K562 (cell line): Measurements from ENCODE around the gene MBP. TPM values are rescaled to one million over a fixed set of nuclear protein-coding genes. Genes with fewer than 3 reads are reported as not detected.

Source experiments
- ATAC-seq: fragments of 200-7000 bp; cut with Tn5 transposase; 3 replicates; pipeline ENCODE4 v1.9.1; 2020; ENCODE audit warnings: moderate library complexity
- BruUV-seq: library from RNA; stranded (reverse); fragments of 400-500 nt; replicated peaks from 2 replicates; lab custom pipeline; 2021; lab: Mats Ljungman, UMichigan
- CTCF ChIA-PET: fragments of 300-600 bp; formaldehyde crosslinking; extraction: SDS; loops from one replicate; lab custom pipeline; 2021; ENCODE audit warnings: low intra/inter-chr PET ratio; lab: Yijun Ruan, JAX
- POLR2A ChIA-PET: fragments of 300-600, 350-650 bp; sonication (Branson Sonifier 250); formaldehyde crosslinking; extraction: SDS; loops from one replicate; lab custom pipeline; 2021; ENCODE audit warnings: antibody characterized with exemption, inconsistent platforms; lab: Yijun Ruan, JAX
- DNase-seq, 4 experiments: peaks; one replicate each; pipeline versions ENCODE4 v3.0.0 to v3.0.0-alpha.2; 2011 to 2018; ENCODE audit warnings: low spot score in 3 of 4, mixed read lengths in 3 of 4; ENCODE audit errors: extremely low read depth in 1 of 4
- FAIRE-seq: peaks from 2 replicates; lab custom pipeline; 2011; peaks lifted over from hg19 to GRCh38; lab: Jason Lieb, UNC
- H2AFZ ChIP-seq: 2 replicates; pipeline ENCODE4 v1.6.0; 2011; ENCODE audit warnings: low read depth, low read length, control low read depth, inconsistent platforms
- H3K27ac ChIP-seq: fragments of 200-600 bp; 3 replicates; pipeline ENCODE4 v1.8.0; 2011; ENCODE audit warnings: low read depth, mild to moderate bottlenecking, control low read depth, inconsistent platforms, low read length, moderate library complexity, mixed read lengths; ENCODE audit errors: extremely low read depth
- H3K27me3 ChIP-seq, 2 experiments: fragments of 300-600 bp in 1 of 2; 2 replicates in 1 of 2; 3 replicates in 1 of 2; pipeline versions ENCODE4 v1.6.0 to v1.8.0; 2011; ENCODE audit warnings: inconsistent platforms in 2 of 2, low read length in 2 of 2, mild to moderate bottlenecking in 1 of 2, mixed read lengths in 1 of 2, moderate library complexity in 1 of 2; ENCODE audit not compliant: control insufficient read depth in 2 of 2, insufficient read depth in 2 of 2
- H3K36me3 ChIP-seq: fragments of 300-600 bp; 3 replicates; pipeline ENCODE4 v1.8.0; 2011; ENCODE audit warnings: mild to moderate bottlenecking, low read length, inconsistent platforms; ENCODE audit not compliant: control insufficient read depth, insufficient read depth
- H3K4me1 ChIP-seq, 2 experiments: fragments of 200-600 bp in 1 of 2; replicated peaks in 1 of 2; 2 replicates in 1 of 2; 3 replicates in 1 of 2; pipeline versions ENCODE4 v1.5.1 to v1.8.0; 2011; ENCODE audit warnings: inconsistent platforms in 2 of 2, low read length in 2 of 2, mild to moderate bottlenecking in 1 of 2, mixed read lengths in 1 of 2, moderate library complexity in 1 of 2; ENCODE audit not compliant: control insufficient read depth in 2 of 2, insufficient read depth in 2 of 2
- H3K4me2 ChIP-seq: 2 replicates; pipeline ENCODE4 v1.6.1; 2011; ENCODE audit warnings: low read length, control low read depth, inconsistent platforms, mixed read lengths; ENCODE audit not compliant: insufficient read depth
- H3K4me3 ChIP-seq: fragments of 200-600 bp; sonication (generic), shearing (Covaris generic); 2 replicates; pipeline ENCODE4 v1.5.1; 2016; ENCODE audit warnings: control low read depth, inconsistent platforms
- H3K79me2 ChIP-seq: fragments of 200-600 bp; 3 replicates; pipeline ENCODE4 v1.8.0; 2011; ENCODE audit warnings: low read length, inconsistent platforms; ENCODE audit not compliant: control insufficient read depth, insufficient read depth
- H3K9ac ChIP-seq, 2 experiments: 2 replicates each; pipeline versions ENCODE4 v1.6.0 to v1.6.1; 2011; ENCODE audit warnings: low read depth in 2 of 2, low read length in 2 of 2, control low read depth in 1 of 2, inconsistent platforms in 1 of 2, mild to moderate bottlenecking in 1 of 2, mixed read lengths in 1 of 2; ENCODE audit not compliant: insufficient read depth in 1 of 2
- H3K9me1 ChIP-seq: one replicate; pipeline ENCODE4 v1.6.0; 2011; ENCODE audit warnings: inconsistent platforms, mild to moderate bottlenecking, low read length, moderate library complexity; ENCODE audit not compliant: control insufficient read depth, insufficient read depth
- H3K9me3 ChIP-seq: replicated peaks from 2 replicates; pipeline ENCODE4 v1.5.1; 2011; ENCODE audit warnings: low read depth, low read length, inconsistent platforms; ENCODE audit not compliant: control insufficient read depth, insufficient read depth
- H4K20me1 ChIP-seq: replicated peaks from 2 replicates; pipeline ENCODE4 v1.6.1; 2011; ENCODE audit warnings: low read length, inconsistent platforms, mixed read lengths; ENCODE audit not compliant: control insufficient read depth, insufficient read depth
- ELF1 ChIP-seq: fragments of 200-800 bp; sonication (Bioruptor generic); IDR thresholded peaks from 2 replicates; pipeline ENCODE4 v1.6.1; 2016; ENCODE audit warnings: missing genetic modification characterization, missing compliant biosample characterization
- LCOR ChIP-seq: sonication (generic); formaldehyde crosslinking; IDR thresholded peaks from 2 replicates; pipeline ENCODE4 v1.8.0; 2022; ENCODE audit warnings: mild to moderate bottlenecking, missing genetic modification reagents
- SMAD4 ChIP-seq: fragments of 250-450 bp; sonication (Bioruptor Pico); conservative IDR thresholded peaks from 2 replicates; pipeline ENCODE4 v1.8.0; 2021; ENCODE audit warnings: inconsistent platforms, mild to moderate bottlenecking, moderate library complexity
- SMARCA4 ChIP-seq: fragments of 450-650 bp; IDR thresholded peaks from 2 replicates; pipeline ENCODE4 v1.6.1; 2016
- ZFP36 ChIP-seq: fragments of 150-350 bp; IDR thresholded peaks from 2 replicates; pipeline ENCODE4 v1.6.1; 2018; ENCODE audit warnings: low read length, low read depth; ENCODE audit not compliant: partially characterized antibody
- ZKSCAN1 ChIP-seq: fragments of 150-350 bp; IDR thresholded peaks from 2 replicates; pipeline ENCODE4 v1.6.1; 2016; ENCODE audit warnings: low read depth, low read length
- WGBS: fragments of 100-300 bp; shearing (Covaris generic); methylation state at CpG from one replicate; pipeline ENCODE4 v1.1.6; 2016; ENCODE audit warnings: low coverage, mixed read lengths; ENCODE audit not compliant: insufficient coverage; ENCODE audit errors: missing lambda C conversion rate; 5-methylcytosine and 5-hydroxymethylcytosine counted together
- in situ Hi-C: fragments of 300-500 bp; cut with MboI; formaldehyde crosslinking; loops from 4 replicates; pipeline ENCODE4 v1.15.0; 2018; ENCODE audit warnings: inconsistent platforms, mixed read lengths
- intact Hi-C: fragments of 100-400 bp; cut with micrococcal nuclease; formaldehyde crosslinking; loops from 2 replicates; pipeline ENCODE4 v1.14.2; 2022
- polyA plus RNA-seq, 8 experiments: library from polyadenylated mRNA; depleted of rRNA in 4 of 8; stranded (reverse) in 5 of 8; unstranded in 3 of 8; fragments of >200 nt; fragmentation: Nextera tagmentation in 2 of 8; fragmentation: Illumina TruSeq in 1 of 8; extraction: Ambion mirVana in 2 of 8; extraction: Trizol in 1 of 8; gene quantifications; 2 replicates each; pipeline versions ENCODE4 v1.2.1 to v1.2.3, GENCODE V29; 2011 to 2014; ENCODE audit warnings: inconsistent platforms in 1 of 8, missing spikeins in 1 of 8
- total RNA-seq, 7 experiments: library from RNA; depleted of rRNA in 6 of 7; stranded (reverse); fragments of >200 nt in 6 of 7; fragmentation: Illumina TruSeq in 2 of 7; extraction: Trizol in 2 of 7; gene quantifications; 2 replicates each; pipeline versions ENCODE4 v1.2.1 to v1.2.3, GENCODE V29; 2011 to 2021; ENCODE audit warnings: low replicate concordance in 1 of 7
- TF ChIP-seq, protein P1 (sequence below): fragments of 450-650 bp; IDR thresholded peaks from 2 replicates; pipeline ENCODE4 v1.6.1; 2016; ENCODE audit warnings: low read depth, mild to moderate bottlenecking, moderate library complexity
- TF ChIP-seq, protein P2 (sequence below), 2 experiments: fragments of 250-450 bp in 1 of 2; fragments of 450-650 bp in 1 of 2; sonication (Bioruptor Pico) in 1 of 2; IDR thresholded peaks; 2 replicates each; pipeline versions ENCODE4 v1.6.1 to v1.8.0; 2016 to 2021; ENCODE audit warnings: mild to moderate bottlenecking in 2 of 2, moderate library complexity in 2 of 2, missing compliant biosample characterization in 1 of 2, missing genetic modification characterization in 1 of 2

Gene MBP
- total and polyA plus RNA-seq, 9 of the 15 experiments (the other 6 are each of a cell fraction or from before 2014, with no cell fraction given) = 0.09 TPM; not detected in 8

DNA sequence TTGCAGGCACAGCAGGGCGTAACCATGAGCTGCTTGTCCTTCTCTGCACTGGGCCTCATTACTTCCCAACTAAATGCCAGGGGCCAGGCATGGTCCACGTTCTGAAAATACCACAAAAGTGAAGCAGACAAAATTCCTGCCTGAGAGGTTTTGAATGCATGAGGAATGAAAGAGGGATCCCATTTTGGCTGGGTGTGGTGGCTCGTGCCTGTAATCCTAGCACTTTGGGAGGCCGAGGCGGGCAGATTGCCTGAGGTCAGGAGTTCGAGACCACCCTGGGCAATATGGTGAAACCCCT is 139.5 kb downstream of the MBP start:
- BruUV-seq = no TSS peak
- no peak for TF ChIP-seq ZKSCAN1
- TF ChIP-seq SMARCA4 = no peak
- TF ChIP-seq, protein P1, sequence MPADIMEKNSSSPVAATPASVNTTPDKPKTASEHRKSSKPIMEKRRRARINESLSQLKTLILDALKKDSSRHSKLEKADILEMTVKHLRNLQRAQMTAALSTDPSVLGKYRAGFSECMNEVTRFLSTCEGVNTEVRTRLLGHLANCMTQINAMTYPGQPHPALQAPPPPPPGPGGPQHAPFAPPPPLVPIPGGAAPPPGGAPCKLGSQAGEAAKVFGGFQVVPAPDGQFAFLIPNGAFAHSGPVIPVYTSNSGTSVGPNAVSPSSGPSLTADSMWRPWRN = no peak
- no peak for TF ChIP-seq ZFP36
- no peak for TF ChIP-seq SMAD4 (CRISPR knock-in tag)
- no peak for TF ChIP-seq LCOR
- no peak for TF ChIP-seq ELF1 (tag)
- TF ChIP-seq, protein P2, sequence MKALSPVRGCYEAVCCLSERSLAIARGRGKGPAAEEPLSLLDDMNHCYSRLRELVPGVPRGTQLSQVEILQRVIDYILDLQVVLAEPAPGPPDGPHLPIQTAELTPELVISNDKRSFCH (CRISPR knock-in tag; IDR thresholded peaks at IDR 0.05) = no peak
- TF ChIP-seq, protein P2 (tag; IDR thresholded peaks at IDR 0.05) = no peak
- peaks cover 30 to 68% of the 10 kb centered on the region in 2 experiments for H3K27me3 ChIP-seq
- ChIA-PET CTCF (no interaction called here), POLR2A (no interaction called here)
- FAIRE-seq = no peak
- no peak overlapping the region for H3K4me3 ChIP-seq
- H3K36me3 ChIP-seq = no peaks in the 10 kb centered on the region
- H2AFZ ChIP-seq = no peak overlapping the region
- no peaks in the 10 kb centered on the region for H3K79me2 ChIP-seq
- H3K4me2 ChIP-seq = no peak overlapping the region
- H4K20me1 ChIP-seq = no peaks in the 10 kb centered on the region; the same call in 1 of the 2 replicates
- H3K9ac ChIP-seq = no peak overlapping the region
- intact Hi-C loops (no loop called here), in situ Hi-C loops (no loop called here)
- no peak for ATAC-seq
- H3K4me1 ChIP-seq = no peaks in the 10 kb centered on the region
- 2% methylated on average over 6 of the region's 6 CpGs for WGBS
- H3K9me1 ChIP-seq = no peaks in the 10 kb centered on the region
- no peak for DNase-seq
- H3K27ac ChIP-seq = no peak overlapping the region
- no peaks in the 10 kb centered on the region for H3K9me3 ChIP-seq
